Stimulated activated CD4-positive, alpha-beta T cell treated with anti-CD3 and anti-CD28 coated beads, TNF-alpha, amount 100 ng/mL, for 4 hours (primary cell): ENCODE data around the gene ADGRF1.
"Not testable (repeated sequence)": the region's sequence is repeated elsewhere in the genome, so short reads cannot be mapped to it uniquely, and the experiment has no call there.

Experiments
- DNase-seq, 3 experiments: peaks; one replicate each; pipeline ENCODE4 v3.0.0-alpha.2; 2020; ENCODE audit warnings: low read depth in 3 of 3

The ADGRF1 gene

GRCh38 chr6:47061309-47062300 is 19.5 kb upstream of the ADGRF1 start:
- DNase-seq: no peak

DNA sequence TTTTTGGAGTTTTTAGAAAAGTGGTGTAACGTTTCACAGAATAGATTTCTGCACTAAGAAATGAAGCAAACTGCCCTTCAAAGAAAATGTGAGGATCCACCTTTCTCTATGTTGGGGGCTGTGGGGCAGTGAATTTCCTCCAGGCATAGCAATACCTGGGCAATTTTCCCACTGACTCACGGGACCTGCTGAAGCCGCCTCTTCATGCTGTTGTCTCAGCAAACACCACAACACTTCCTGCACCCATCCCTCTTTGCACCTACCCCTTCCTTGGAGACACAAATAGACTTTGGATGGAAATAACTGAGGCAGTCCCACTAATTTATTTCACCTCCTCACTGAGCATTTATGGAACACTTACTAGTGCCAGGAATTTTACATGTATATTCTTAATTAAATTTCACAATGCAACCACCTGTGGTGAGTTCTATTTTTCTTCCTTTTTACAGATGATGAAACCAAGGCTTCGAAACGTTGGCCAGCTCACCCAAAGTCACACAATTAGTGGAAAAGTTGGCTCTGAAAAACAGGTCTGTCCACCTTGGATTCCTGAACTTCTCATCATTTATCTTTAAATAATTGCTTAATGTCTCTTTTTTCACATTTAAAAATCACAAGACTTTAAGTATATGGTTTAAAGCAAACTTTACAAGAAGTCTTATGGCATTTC is 17.2 kb upstream of the ADGRF1 start:
- DNase-seq: no peak

- no peak for DNase-seq
Observed at GRCh38 chr6:47057830-47058540, 15.9 kb upstream of the ADGRF1 start.

DNA sequence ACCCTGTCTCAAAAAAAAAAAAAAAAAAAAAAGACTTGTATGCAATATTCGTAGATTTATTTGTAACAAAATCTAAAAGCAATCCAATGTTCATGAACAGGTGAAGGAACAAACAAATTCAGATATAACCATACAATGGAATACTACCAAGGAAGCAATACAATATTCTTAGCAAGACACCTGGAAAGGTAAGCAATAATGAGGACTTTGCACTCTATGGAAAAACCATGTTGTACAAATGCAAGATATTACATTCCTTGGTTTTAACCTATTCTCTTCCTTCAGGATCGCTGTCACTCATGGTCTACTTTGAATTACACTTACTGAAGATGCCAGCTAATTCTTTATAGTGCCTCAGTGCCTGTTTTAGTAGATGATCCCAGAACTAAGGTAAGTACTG is 14.7 kb upstream of the ADGRF1 start:
- DNase-seq: no peak

GRCh38 chr6:47054302-47054701 is 12.2 kb upstream of the ADGRF1 start:
- DNase-seq: not testable (repeated sequence)

GRCh38 chr6:47048638-47049037 is 6.5 kb upstream of the ADGRF1 start:
- no peak for DNase-seq

DNA sequence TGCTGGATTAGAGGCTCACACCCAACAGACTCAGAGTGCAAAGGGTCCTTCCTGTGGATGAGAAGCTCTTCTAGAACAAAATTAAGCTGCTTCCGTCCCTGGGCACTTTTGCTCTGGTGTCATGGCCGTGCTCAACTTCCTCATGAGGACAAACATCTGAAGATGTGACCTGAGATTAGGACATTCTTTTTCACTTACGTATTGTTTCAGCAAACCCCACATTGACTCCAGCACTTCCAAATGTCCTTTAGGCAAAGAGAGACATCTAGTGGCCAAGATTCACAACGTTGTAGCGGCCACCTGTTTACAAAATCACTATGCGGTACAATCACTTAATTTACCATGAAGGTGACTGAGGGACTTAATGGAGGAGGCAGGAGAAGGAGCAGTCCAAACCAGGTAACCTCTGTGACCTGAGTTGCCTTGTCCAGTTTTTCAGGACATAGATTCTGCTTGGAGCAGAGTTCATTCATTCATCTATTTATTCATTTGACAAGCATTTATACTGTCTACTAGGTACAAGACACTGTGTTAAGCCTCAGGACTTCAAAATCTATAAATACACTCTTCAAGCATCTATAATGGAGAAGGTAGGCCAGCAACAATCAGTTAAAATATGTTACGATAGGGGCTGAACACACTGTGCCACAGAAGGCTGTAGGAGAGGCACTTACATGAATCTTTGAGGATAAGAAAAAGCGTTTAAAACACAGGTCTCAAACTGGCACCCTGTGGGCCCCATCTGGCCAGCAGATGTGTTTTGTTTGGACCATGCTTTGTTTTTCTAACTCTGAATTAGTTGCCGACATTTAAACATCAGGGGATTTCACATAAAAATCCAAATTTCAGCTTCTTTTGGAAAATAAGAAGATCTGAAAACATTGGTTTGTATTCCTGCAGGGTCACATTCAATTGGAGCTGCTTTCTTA is 5.6 kb upstream of the ADGRF1 start:
- no peak for DNase-seq

DNA sequence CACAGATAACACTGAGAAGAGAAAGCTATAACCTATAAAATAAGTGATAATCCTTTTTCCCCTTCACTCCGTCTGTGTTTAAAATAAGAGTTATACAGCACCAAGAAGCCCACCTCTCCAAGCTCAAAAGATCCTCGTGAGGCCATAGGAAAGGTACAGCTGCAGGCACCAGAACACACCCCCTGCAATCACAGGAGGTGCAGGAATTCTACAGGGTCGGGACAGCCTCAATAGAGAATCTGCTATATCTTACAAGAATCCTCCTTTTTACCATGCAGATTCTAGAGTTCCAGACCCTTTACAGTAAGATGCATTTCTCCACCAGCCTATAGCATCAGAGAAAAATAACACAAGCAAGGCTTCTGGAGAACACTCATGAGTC is 5.0 kb upstream of the ADGRF1 start:
- DNase-seq: no peak

- DNase-seq: no peak
Observed at GRCh38 chr6:47044397-47044796, 2.3 kb upstream of the ADGRF1 start.

DNA sequence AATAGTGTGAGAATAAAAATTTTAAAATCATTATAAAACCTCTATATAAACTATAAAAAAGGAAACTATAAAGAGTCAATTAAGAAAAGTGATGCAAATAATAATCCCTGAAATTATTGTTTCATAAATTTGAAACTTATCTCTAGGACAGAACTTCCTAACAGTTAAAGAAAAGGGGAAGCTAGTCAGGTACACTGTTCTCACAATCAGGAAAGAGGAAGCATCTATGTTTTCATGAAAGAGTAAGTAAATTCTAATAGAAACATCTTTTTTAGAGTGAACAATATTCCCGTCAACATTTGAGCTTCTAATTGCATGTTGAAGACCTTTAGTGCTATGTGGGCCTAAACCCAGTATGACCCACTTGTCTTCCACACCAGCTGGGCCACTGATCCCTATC is 1.2 kb upstream of the ADGRF1 start:
- no peak for DNase-seq

GRCh38 chr6:47041741-47042140 is 391 bp downstream of the ADGRF1 start:
- DNase-seq: no peak

- DNase-seq: no peak
Observed at GRCh38 chr6:47034926-47035325, 7.2 kb downstream of the ADGRF1 start.

DNA sequence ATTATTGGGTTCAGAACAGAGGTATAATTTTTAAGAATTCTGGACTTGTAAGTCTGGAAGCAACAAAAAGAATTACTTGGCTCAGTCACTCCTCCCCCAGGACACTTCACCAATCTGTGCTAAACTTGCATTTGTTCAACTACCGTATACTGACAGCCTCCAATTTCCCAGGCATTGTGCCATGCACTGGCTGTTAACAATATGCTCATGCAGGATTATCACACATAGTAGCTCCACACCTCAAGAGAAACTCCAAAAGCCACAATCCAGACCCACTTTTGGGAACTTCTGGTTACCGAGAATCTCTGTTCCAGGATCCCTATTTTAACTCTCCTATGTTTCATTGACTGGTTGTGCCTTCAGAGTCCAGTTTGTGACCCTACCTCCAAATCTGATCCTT is 7.7 kb downstream of the ADGRF1 start:
- no peak for DNase-seq

- DNase-seq: no peak
Observed at GRCh38 chr6:47032974-47033765, 9.0 kb downstream of the ADGRF1 start.

DNA sequence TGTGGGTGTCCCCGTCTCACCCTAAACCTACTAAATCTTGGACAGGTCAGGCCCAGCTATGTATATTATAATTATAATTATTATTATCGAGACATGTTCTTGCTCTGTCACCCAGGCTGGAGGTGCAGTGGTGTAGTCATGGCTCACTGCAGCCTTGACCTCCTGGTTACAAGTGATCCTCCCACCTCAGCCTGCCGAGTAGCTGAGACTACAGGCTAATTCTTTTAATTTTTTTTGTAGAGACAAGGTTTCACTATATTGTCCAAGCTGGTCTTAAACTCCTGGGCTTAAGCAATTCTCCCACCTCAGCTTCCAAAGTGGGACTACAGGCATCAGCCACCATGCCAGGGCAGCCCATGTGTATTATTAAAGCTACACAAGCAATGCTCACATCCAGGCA is 10.5 kb downstream of the ADGRF1 start:
- no peak for DNase-seq

GRCh38 chr6:47029865-47030561 is 12.1 kb downstream of the ADGRF1 start:
- no peak for DNase-seq

GRCh38 chr6:47028835-47029360 is 13.2 kb downstream of the ADGRF1 start:
- DNase-seq: no peak

GRCh38 chr6:47027315-47027714 is 14.8 kb downstream of the ADGRF1 start:
- DNase-seq: no peak

- DNase-seq: no peak
Observed at GRCh38 chr6:47026679-47027078, 15.5 kb downstream of the ADGRF1 start.

- DNase-seq: no peak
Observed at GRCh38 chr6:47023573-47023972, 18.6 kb downstream of the ADGRF1 start.
